Endothelial cell (in vitro differentiated cells): ENCODE data around the gene TBX10. TPM values are rescaled to one million over a fixed set of nuclear protein-coding genes. Genes with fewer than 3 reads are reported as not detected.
"Not testable (repeated sequence)": the region's sequence is repeated elsewhere in the genome, so short reads cannot be mapped to it uniquely, and the experiment has no call there.

ENCODE experiments used
- DNase-seq: peaks from one replicate; pipeline ENCODE4 v3.0.0; 2021; ENCODE audit warnings: low spot score
- H3K27ac Mint-ChIP-seq: one replicate; pipeline ENCODE4 v1.8.0; 2021; ENCODE audit warnings: mixed read lengths, inconsistent platforms; ENCODE audit not compliant: unreplicated experiment
- H3K27me3 Mint-ChIP-seq: one replicate; pipeline ENCODE4 v1.8.0; 2021; ENCODE audit warnings: mild to moderate bottlenecking, moderate library complexity, mixed read lengths, inconsistent platforms; ENCODE audit not compliant: unreplicated experiment
- H3K36me3 Mint-ChIP-seq: one replicate; pipeline ENCODE4 v1.8.0; 2021; ENCODE audit warnings: mild to moderate bottlenecking, low read depth, mixed read lengths, inconsistent platforms; ENCODE audit not compliant: unreplicated experiment
- H3K4me1 Mint-ChIP-seq: one replicate; pipeline ENCODE4 v1.8.0; 2021; ENCODE audit warnings: mild to moderate bottlenecking, mixed read lengths, inconsistent platforms; ENCODE audit not compliant: unreplicated experiment
- H3K4me3 Mint-ChIP-seq: one replicate; pipeline ENCODE4 v1.8.0; 2021; ENCODE audit warnings: mild to moderate bottlenecking, mixed read lengths, inconsistent platforms; ENCODE audit not compliant: unreplicated experiment
- H3K9me3 Mint-ChIP-seq: one replicate; pipeline ENCODE4 v1.8.0; 2021; ENCODE audit warnings: mixed read lengths, inconsistent platforms; ENCODE audit not compliant: unreplicated experiment
- CTCF ChIP-seq: fragments of 200-600 bp; sonication (generic); IDR thresholded peaks from one replicate; pipeline ENCODE4 v1.5.0; 2021; ENCODE audit warnings: antibody characterized with exemption; ENCODE audit not compliant: unreplicated experiment
- long read RNA-seq: library from polyadenylated mRNA; unstranded; transcript quantifications from one replicate; pipeline ENCODE4 v2.0.0, GENCODE V29; 2020; ENCODE audit not compliant: unreplicated experiment
- total RNA-seq: library from RNA; stranded (reverse); fragmentation: NEBNext Ultra II Directional; extraction: Animal tissue kit (Norgen Biotek cat#: 25700); gene quantifications from one replicate; pipeline ENCODE4 v1.2.1, GENCODE V29; 2021; ENCODE audit not compliant: unreplicated experiment

Gene TBX10
- total RNA-seq = not detected
- long read RNA-seq = 0 reads

GRCh38 chr11:67639438-67639859 lies at the start of gene TBX10:
Gene TBX10 (minus strand): TSS chr11:67639763. CDS start chr11:67639472, 291 bp downstream.
- no peak for DNase-seq
- Mint-ChIP-seq H3K27me3 (peaks cover 6% of the 10 kb centered on the region), H3K4me3 (no peak within 1 kb of the TSS), H3K9me3 (no peaks in the 10 kb centered on the region), H3K4me1 (no peaks in the 10 kb centered on the region), H3K36me3 (no peaks in the 10 kb centered on the region), H3K27ac (no peak within 1 kb of the TSS)
- TF ChIP-seq CTCF = no peak

- no peak overlapping the region for H3K27ac Mint-ChIP-seq
- no peaks in the 10 kb centered on the region for H3K9me3 Mint-ChIP-seq
- no peaks in the 10 kb centered on the region for H3K36me3 Mint-ChIP-seq
- no peak overlapping the region for H3K4me3 Mint-ChIP-seq
- H3K27me3 Mint-ChIP-seq = no peaks in the 10 kb centered on the region
- no peaks in the 10 kb centered on the region for H3K4me1 Mint-ChIP-seq
- no peak for TF ChIP-seq CTCF
- DNase-seq = no peak
Observed at GRCh38 chr11:67689178-67689577, 49.6 kb upstream of the TBX10 start.

- DNase-seq = no peak
- Mint-ChIP-seq H3K4me3 (no peak overlapping the region), H3K27me3 (no peaks in the 10 kb centered on the region), H3K36me3 (no peaks in the 10 kb centered on the region), H3K27ac (no peak overlapping the region), H3K4me1 (no peaks in the 10 kb centered on the region), H3K9me3 (no peaks in the 10 kb centered on the region)
- no peak for TF ChIP-seq CTCF
Observed at GRCh38 chr11:67687986-67688385, 48.4 kb upstream of the TBX10 start.

GRCh38 chr11:67685641-67686332 lies 46.2 kb upstream of the TBX10 start:
- H3K9me3 Mint-ChIP-seq, H3K4me3 Mint-ChIP-seq, H3K27me3 Mint-ChIP-seq, H3K4me1 Mint-ChIP-seq, H3K36me3 Mint-ChIP-seq, H3K27ac Mint-ChIP-seq, DNase-seq: not testable (repeated sequence)

GRCh38 chr11:67682126-67683034 lies 42.8 kb upstream of the TBX10 start:
- peaks cover 10% of the 10 kb centered on the region for H3K4me1 Mint-ChIP-seq
- H3K9me3 Mint-ChIP-seq, DNase-seq, H3K4me3 Mint-ChIP-seq, H3K27ac Mint-ChIP-seq, H3K36me3 Mint-ChIP-seq, H3K27me3 Mint-ChIP-seq: not testable (repeated sequence)
